GM23338 (cell line): Measurements from ENCODE around the gene LRRC8E. TPM values are rescaled to one million over a fixed set of nuclear protein-coding genes. Genes with fewer than 3 reads are reported as not detected.

Experiments used
- ATAC-seq: fragments of 200-7000 bp; cut with Tn5 transposase; 3 replicates; pipeline ENCODE4 v1.9.1; 2020
- DNase-seq: peaks from one replicate; pipeline ENCODE4 v3.0.0-alpha.2; 2015; ENCODE audit warnings: low spot score
- H2AFZ ChIP-seq: fragments of 200-600 bp; sonication (generic); 2 replicates; pipeline ENCODE4 v1.8.0; 2016; ENCODE audit warnings: antibody characterized with exemption, mild to moderate bottlenecking, moderate library complexity
- H3F3A ChIP-seq: fragments of 200-600 bp; sonication (generic); replicated peaks from 2 replicates; pipeline ENCODE4 v1.8.0; 2017; ENCODE audit warnings: antibody characterized with exemption, mixed run types, low read depth
- H3K27ac ChIP-seq: fragments of 200-600 bp; sonication (generic); 2 replicates; pipeline ENCODE4 v1.6.1; 2016; ENCODE audit warnings: low read depth
- H3K27me3 ChIP-seq: fragments of 200-600 bp; sonication (generic); 2 replicates; pipeline ENCODE4 v1.8.0; 2016; ENCODE audit warnings: mild to moderate bottlenecking, mixed run types, moderate library complexity; ENCODE audit not compliant: insufficient read depth
- H3K36me3 ChIP-seq: fragments of 200-600 bp; sonication (generic); 2 replicates; pipeline ENCODE4 v1.8.0; 2016; ENCODE audit warnings: mild to moderate bottlenecking; ENCODE audit not compliant: insufficient read depth
- H3K4me1 ChIP-seq: fragments of 200-600 bp; sonication (generic); 2 replicates; pipeline ENCODE4 v1.8.0; 2016; ENCODE audit warnings: mild to moderate bottlenecking, moderate library complexity; ENCODE audit not compliant: insufficient read depth
- H3K4me2 ChIP-seq: fragments of 200-600 bp; sonication (generic); 2 replicates; pipeline ENCODE4 v1.7.1; 2017; ENCODE audit warnings: mixed run types
- H3K4me3 ChIP-seq: fragments of 200-600 bp; sonication (generic); 2 replicates; pipeline ENCODE4 v1.6.1; 2016; ENCODE audit warnings: mixed run types
- H3K79me2 ChIP-seq: fragments of 200-600 bp; sonication (generic); replicated peaks from 2 replicates; pipeline ENCODE4 v1.8.0; 2017; ENCODE audit warnings: mild to moderate bottlenecking; ENCODE audit not compliant: insufficient read depth
- H3K9me2 ChIP-seq: fragments of 200-600 bp; sonication (generic); 2 replicates; pipeline ENCODE4 v1.8.0; 2017; ENCODE audit not compliant: insufficient read depth
- H4K20me1 ChIP-seq: fragments of 200-600 bp; sonication (generic); replicated peaks from 2 replicates; pipeline ENCODE4 v1.8.0; 2017; ENCODE audit warnings: mild to moderate bottlenecking; ENCODE audit not compliant: insufficient read depth
- H3K27ac Mint-ChIP-seq: 2 replicates; pipeline ENCODE4 v1.8.0; 2020; ENCODE audit warnings: inconsistent platforms, mild to moderate bottlenecking, moderate library complexity, mixed read lengths
- H3K27me3 Mint-ChIP-seq: 3 replicates; pipeline ENCODE4 v1.8.0; 2022; ENCODE audit warnings: low read depth, mild to moderate bottlenecking, moderate library complexity, mixed read lengths, inconsistent platforms; ENCODE audit not compliant: insufficient read depth, poor library complexity
- H3K36me3 Mint-ChIP-seq: 3 replicates; pipeline ENCODE4 v1.8.0; 2021; ENCODE audit warnings: low read depth, mild to moderate bottlenecking, inconsistent platforms, moderate library complexity, mixed read lengths
- H3K4me1 Mint-ChIP-seq: 3 replicates; pipeline ENCODE4 v1.8.0; 2020; ENCODE audit warnings: mild to moderate bottlenecking, inconsistent platforms, mixed read lengths
- H3K4me3 Mint-ChIP-seq: 3 replicates; pipeline ENCODE4 v1.8.0; 2021; ENCODE audit warnings: moderate library complexity, mild to moderate bottlenecking, inconsistent platforms, mixed read lengths
- H3K9me3 Mint-ChIP-seq: 3 replicates; pipeline ENCODE4 v1.8.0; 2020; ENCODE audit warnings: moderate library complexity, mild to moderate bottlenecking, inconsistent platforms, mixed read lengths
- CREB1 ChIP-seq: fragments of 250-450 bp; sonication (Bioruptor Pico); IDR thresholded peaks from 2 replicates; pipeline ENCODE4 v1.5.0; 2020; ENCODE audit warnings: low read depth, mild to moderate bottlenecking, moderate library complexity
- EZH2 ChIP-seq: fragments of 200-600 bp; sonication (generic); IDR thresholded peaks from one replicate; pipeline ENCODE4 v1.8.0; 2017; ENCODE audit warnings: antibody characterized with exemption, mild to moderate bottlenecking, low read depth; ENCODE audit not compliant: unreplicated experiment
- EZH2phosphoT487 ChIP-seq: fragments of 200-600 bp; sonication (generic); IDR thresholded peaks from one replicate; pipeline ENCODE4 v1.8.1; 2018; ENCODE audit warnings: antibody characterized with exemption; ENCODE audit not compliant: unreplicated experiment
- JUNB ChIP-seq: IDR thresholded peaks from one replicate; pipeline ENCODE4 v1.6.1; 2016; ENCODE audit warnings: antibody characterized with exemption; ENCODE audit not compliant: unreplicated experiment
- STAT1 ChIP-seq: IDR thresholded peaks from one replicate; pipeline ENCODE4 v1.6.1; 2016; ENCODE audit warnings: antibody characterized with exemption; ENCODE audit not compliant: unreplicated experiment
- ZNF114 ChIP-seq: fragments of 250-450 bp; sonication (Bioruptor Pico); IDR thresholded peaks from 2 replicates; pipeline ENCODE4 v1.5.0; 2020; ENCODE audit warnings: mild to moderate bottlenecking, moderate library complexity
- ZNF331 ChIP-seq: fragments of 250-450 bp; sonication (Bioruptor Pico); IDR thresholded peaks from 2 replicates; pipeline ENCODE4 v1.5.0; 2020; ENCODE audit warnings: low read depth, mild to moderate bottlenecking, moderate library complexity
- polyA plus RNA-seq: library from polyadenylated mRNA; unstranded; fragments of >200 nt; fragmentation: Nextera tagmentation; extraction: Ambion mirVana; gene quantifications from 2 replicates; pipeline ENCODE4 v1.2.1, GENCODE V29; 2016
- total RNA-seq: library from RNA; depleted of rRNA; stranded (reverse); fragments of >200 nt; shearing (Covaris generic); gene quantifications from 2 replicates; pipeline ENCODE4 v1.2.3, GENCODE V29; 2014
- TF ChIP-seq, protein P1 (sequence below): fragments of 250-450 bp; sonication (Bioruptor Pico); IDR thresholded peaks from 2 replicates; pipeline ENCODE4 v1.5.0; 2020; ENCODE audit warnings: mild to moderate bottlenecking, moderate library complexity
- TF ChIP-seq, protein P2 (sequence below): IDR thresholded peaks from 2 replicates; pipeline ENCODE4 v1.6.1; 2016; ENCODE audit warnings: antibody characterized with exemption

Gene LRRC8E
- total and polyA plus RNA-seq, 2 experiments from 2014 or later, result 0.29 to 4.8 TPM

DNA sequence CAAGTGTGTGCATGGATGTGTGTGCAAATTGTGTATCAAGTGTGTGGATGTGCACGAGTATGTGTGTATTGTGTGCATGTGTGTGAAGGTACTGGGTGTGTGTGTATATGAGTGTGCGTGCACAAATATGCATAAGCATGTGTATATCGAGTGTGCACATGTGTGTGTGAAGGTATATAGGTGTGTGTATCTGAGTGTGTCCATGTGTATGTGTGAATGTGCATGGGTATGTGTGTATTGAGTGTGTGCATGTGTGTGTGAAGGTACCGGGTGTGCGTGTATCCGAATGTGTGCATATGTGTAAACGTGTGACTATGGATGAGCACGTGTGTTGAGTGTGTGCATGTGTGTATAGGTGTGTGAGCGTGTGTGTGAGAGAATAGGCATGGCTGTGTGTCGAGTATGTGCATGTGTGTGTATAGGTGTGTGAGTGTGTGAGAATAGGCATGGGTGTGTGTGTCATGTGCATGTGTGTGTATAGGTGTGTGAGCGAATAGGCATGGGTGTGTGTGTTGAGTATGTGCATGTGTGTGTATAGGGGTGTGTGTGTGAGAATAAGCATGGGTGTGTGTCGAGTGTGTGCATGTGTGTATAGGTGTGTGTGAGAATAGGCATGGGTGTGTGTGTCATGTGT lies 45.5 kb upstream of the LRRC8E start:
- no peak overlapping the region for H2AFZ ChIP-seq
- H3K9me3 Mint-ChIP-seq, result peaks cover 6% of the 10 kb centered on the region; the same call in 2 of the 3 replicates
- no peak overlapping the region for H3K4me3 ChIP-seq
- H3K4me2 ChIP-seq, result no peak overlapping the region
- H3K36me3 ChIP-seq, result no peaks in the 10 kb centered on the region
- no peaks in the 10 kb centered on the region; the same call in 2 of the 3 replicates for H3K36me3 Mint-ChIP-seq
- H3K27me3 Mint-ChIP-seq, result peaks cover 13% of the 10 kb centered on the region
- H4K20me1 ChIP-seq, result no peaks in the 10 kb centered on the region
- TF ChIP-seq, protein P1, sequence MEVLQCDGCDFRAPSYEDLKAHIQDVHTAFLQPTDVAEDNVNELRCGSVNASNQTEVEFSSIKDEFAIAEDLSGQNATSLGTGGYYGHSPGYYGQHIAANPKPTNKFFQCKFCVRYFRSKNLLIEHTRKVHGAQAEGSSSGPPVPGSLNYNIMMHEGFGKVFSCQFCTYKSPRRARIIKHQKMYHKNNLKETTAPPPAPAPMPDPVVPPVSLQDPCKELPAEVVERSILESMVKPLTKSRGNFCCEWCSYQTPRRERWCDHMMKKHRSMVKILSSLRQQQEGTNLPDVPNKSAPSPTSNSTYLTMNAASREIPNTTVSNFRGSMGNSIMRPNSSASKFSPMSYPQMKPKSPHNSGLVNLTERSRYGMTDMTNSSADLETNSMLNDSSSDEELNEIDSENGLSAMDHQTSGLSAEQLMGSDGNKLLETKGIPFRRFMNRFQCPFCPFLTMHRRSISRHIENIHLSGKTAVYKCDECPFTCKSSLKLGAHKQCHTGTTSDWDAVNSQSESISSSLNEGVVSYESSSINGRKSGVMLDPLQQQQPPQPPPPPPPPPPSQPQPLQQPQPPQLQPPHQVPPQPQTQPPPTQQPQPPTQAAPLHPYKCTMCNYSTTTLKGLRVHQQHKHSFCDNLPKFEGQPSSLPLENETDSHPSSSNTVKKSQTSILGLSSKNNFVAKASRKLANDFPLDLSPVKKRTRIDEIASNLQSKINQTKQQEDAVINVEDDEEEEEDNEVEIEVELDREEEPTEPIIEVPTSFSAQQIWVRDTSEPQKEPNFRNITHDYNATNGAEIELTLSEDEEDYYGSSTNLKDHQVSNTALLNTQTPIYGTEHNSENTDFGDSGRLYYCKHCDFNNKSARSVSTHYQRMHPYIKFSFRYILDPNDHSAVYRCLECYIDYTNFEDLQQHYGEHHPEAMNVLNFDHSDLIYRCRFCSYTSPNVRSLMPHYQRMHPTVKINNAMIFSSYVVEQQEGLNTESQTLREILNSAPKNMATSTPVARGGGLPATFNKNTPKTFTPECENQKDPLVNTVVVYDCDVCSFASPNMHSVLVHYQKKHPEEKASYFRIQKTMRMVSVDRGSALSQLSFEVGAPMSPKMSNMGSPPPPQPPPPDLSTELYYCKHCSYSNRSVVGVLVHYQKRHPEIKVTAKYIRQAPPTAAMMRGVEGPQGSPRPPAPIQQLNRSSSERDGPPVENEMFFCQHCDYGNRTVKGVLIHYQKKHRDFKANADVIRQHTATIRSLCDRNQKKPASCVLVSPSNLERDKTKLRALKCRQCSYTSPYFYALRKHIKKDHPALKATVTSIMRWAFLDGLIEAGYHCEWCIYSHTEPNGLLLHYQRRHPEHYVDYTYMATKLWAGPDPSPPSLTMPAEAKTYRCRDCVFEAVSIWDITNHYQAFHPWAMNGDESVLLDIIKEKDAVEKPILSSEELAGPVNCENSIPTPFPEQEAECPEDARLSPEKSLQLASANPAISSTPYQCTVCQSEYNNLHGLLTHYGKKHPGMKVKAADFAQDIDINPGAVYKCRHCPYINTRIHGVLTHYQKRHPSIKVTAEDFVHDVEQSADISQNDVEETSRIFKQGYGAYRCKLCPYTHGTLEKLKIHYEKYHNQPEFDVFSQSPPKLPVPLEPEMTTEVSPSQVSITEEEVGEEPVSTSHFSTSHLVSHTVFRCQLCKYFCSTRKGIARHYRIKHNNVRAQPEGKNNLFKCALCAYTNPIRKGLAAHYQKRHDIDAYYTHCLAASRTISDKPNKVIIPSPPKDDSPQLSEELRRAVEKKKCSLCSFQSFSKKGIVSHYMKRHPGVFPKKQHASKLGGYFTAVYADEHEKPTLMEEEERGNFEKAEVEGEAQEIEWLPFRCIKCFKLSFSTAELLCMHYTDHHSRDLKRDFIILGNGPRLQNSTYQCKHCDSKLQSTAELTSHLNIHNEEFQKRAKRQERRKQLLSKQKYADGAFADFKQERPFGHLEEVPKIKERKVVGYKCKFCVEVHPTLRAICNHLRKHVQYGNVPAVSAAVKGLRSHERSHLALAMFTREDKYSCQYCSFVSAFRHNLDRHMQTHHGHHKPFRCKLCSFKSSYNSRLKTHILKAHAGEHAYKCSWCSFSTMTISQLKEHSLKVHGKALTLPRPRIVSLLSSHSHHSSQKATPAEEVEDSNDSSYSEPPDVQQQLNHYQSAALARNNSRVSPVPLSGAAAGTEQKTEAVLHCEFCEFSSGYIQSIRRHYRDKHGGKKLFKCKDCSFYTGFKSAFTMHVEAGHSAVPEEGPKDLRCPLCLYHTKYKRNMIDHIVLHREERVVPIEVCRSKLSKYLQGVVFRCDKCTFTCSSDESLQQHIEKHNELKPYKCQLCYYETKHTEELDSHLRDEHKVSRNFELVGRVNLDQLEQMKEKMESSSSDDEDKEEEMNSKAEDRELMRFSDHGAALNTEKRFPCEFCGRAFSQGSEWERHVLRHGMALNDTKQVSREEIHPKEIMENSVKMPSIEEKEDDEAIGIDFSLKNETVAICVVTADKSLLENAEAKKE, result no peak
- TF ChIP-seq STAT1 (no peak), ZNF114 (CRISPR knock-in tag) (no peak), JUNB (no peak), EZH2phosphoT487 (no peak)
- H3K4me3 Mint-ChIP-seq, result no peak overlapping the region
- ATAC-seq (no peak), DNase-seq (no peak)
- H3K4me1 Mint-ChIP-seq, result no peaks in the 10 kb centered on the region
- no peaks in the 10 kb centered on the region for H3K27me3 ChIP-seq
- peaks cover 18% of the 10 kb centered on the region for H3F3A ChIP-seq
- no peaks in the 10 kb centered on the region for H3K79me2 ChIP-seq
- no peaks in the 10 kb centered on the region for H3K4me1 ChIP-seq
- no peak overlapping the region for H3K27ac Mint-ChIP-seq
- H3K9me2 ChIP-seq, result no peaks in the 10 kb centered on the region
- H3K27ac ChIP-seq, result no peak overlapping the region

DNA sequence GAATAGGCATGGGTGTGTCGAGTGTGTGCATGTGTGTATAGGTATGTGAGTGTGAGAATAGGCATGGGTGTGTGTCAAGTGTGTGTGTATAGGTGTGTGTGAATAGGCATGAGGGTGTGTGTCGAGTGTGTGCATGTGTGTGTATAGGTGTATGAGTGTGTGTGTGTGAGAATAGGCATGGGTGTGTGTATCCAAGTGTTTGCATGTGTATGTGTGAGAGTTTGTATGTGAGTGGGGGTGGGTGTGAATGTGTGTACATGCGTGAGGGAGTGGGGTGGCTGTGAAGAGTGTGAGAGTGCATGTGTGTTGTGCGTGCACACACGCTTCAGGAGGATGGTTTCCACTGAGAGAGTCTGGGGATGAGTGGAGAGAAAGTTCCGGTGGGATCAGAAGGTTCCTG lies 44.8 kb upstream of the LRRC8E start:
- no peaks in the 10 kb centered on the region; the same call in 2 of the 3 replicates for H3K36me3 Mint-ChIP-seq
- no peaks in the 10 kb centered on the region for H3K4me1 ChIP-seq
- DNase-seq, result no peak
- no peak for TF ChIP-seq STAT1
- TF ChIP-seq JUNB, result no peak
- no peak for TF ChIP-seq ZNF331 (CRISPR knock-in tag)
- TF ChIP-seq CREB1, result no peak
- TF ChIP-seq EZH2, result no peak
- TF ChIP-seq ZNF114 (CRISPR knock-in tag), result no peak
- TF ChIP-seq, protein P2, sequence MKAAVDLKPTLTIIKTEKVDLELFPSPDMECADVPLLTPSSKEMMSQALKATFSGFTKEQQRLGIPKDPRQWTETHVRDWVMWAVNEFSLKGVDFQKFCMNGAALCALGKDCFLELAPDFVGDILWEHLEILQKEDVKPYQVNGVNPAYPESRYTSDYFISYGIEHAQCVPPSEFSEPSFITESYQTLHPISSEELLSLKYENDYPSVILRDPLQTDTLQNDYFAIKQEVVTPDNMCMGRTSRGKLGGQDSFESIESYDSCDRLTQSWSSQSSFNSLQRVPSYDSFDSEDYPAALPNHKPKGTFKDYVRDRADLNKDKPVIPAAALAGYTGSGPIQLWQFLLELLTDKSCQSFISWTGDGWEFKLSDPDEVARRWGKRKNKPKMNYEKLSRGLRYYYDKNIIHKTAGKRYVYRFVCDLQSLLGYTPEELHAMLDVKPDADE, result no peak

More for the DNA sequence above, 44.8 kb upstream of the LRRC8E start:
- no peak overlapping the region for H3K27ac Mint-ChIP-seq
- Histone ChIP-seq H3K79me2 (no peaks in the 10 kb centered on the region), H3K4me3 (no peak overlapping the region), H2AFZ (no peak overlapping the region), H3K9me2 (no peaks in the 10 kb centered on the region), H3K27me3 (no peaks in the 10 kb centered on the region), H3F3A (peaks cover 18% of the 10 kb centered on the region), H3K27ac (no peak overlapping the region), H3K4me2 (no peak overlapping the region), H3K36me3 (no peaks in the 10 kb centered on the region), H4K20me1 (no peaks in the 10 kb centered on the region)
- H3K4me3 Mint-ChIP-seq, result no peak overlapping the region
- H3K4me1 Mint-ChIP-seq, result no peaks in the 10 kb centered on the region
- H3K27me3 Mint-ChIP-seq, result peaks cover 13% of the 10 kb centered on the region
- H3K9me3 Mint-ChIP-seq, result peaks cover 6% of the 10 kb centered on the region; the same call in 2 of the 3 replicates
- no peak for ATAC-seq
